GM23338 (cell line): ENCODE data around the gene SDR42E2. TPM values are rescaled to one million over a fixed set of nuclear protein-coding genes. Genes with fewer than 3 reads are reported as not detected.

ENCODE experiments used
- ATAC-seq: fragments of 200-7000 bp; cut with Tn5 transposase; 3 replicates; pipeline ENCODE4 v1.9.1; 2020
- DNase-seq: peaks from one replicate; pipeline ENCODE4 v3.0.0-alpha.2; 2015; ENCODE audit warnings: low spot score
- H2AFZ ChIP-seq: fragments of 200-600 bp; sonication (generic); 2 replicates; pipeline ENCODE4 v1.8.0; 2016; ENCODE audit warnings: antibody characterized with exemption, mild to moderate bottlenecking, moderate library complexity
- H3F3A ChIP-seq: fragments of 200-600 bp; sonication (generic); replicated peaks from 2 replicates; pipeline ENCODE4 v1.8.0; 2017; ENCODE audit warnings: antibody characterized with exemption, mixed run types, low read depth
- H3K27ac ChIP-seq: fragments of 200-600 bp; sonication (generic); 2 replicates; pipeline ENCODE4 v1.6.1; 2016; ENCODE audit warnings: low read depth
- H3K27me3 ChIP-seq: fragments of 200-600 bp; sonication (generic); 2 replicates; pipeline ENCODE4 v1.8.0; 2016; ENCODE audit warnings: mild to moderate bottlenecking, mixed run types, moderate library complexity; ENCODE audit not compliant: insufficient read depth
- H3K36me3 ChIP-seq: fragments of 200-600 bp; sonication (generic); 2 replicates; pipeline ENCODE4 v1.8.0; 2016; ENCODE audit warnings: mild to moderate bottlenecking; ENCODE audit not compliant: insufficient read depth
- H3K4me1 ChIP-seq: fragments of 200-600 bp; sonication (generic); 2 replicates; pipeline ENCODE4 v1.8.0; 2016; ENCODE audit warnings: mild to moderate bottlenecking, moderate library complexity; ENCODE audit not compliant: insufficient read depth
- H3K4me2 ChIP-seq: fragments of 200-600 bp; sonication (generic); 2 replicates; pipeline ENCODE4 v1.7.1; 2017; ENCODE audit warnings: mixed run types
- H3K4me3 ChIP-seq: fragments of 200-600 bp; sonication (generic); 2 replicates; pipeline ENCODE4 v1.6.1; 2016; ENCODE audit warnings: mixed run types
- H3K79me2 ChIP-seq: fragments of 200-600 bp; sonication (generic); replicated peaks from 2 replicates; pipeline ENCODE4 v1.8.0; 2017; ENCODE audit warnings: mild to moderate bottlenecking; ENCODE audit not compliant: insufficient read depth
- H3K9me2 ChIP-seq: fragments of 200-600 bp; sonication (generic); 2 replicates; pipeline ENCODE4 v1.8.0; 2017; ENCODE audit not compliant: insufficient read depth
- H4K20me1 ChIP-seq: fragments of 200-600 bp; sonication (generic); replicated peaks from 2 replicates; pipeline ENCODE4 v1.8.0; 2017; ENCODE audit warnings: mild to moderate bottlenecking; ENCODE audit not compliant: insufficient read depth
- H3K27ac Mint-ChIP-seq: 2 replicates; pipeline ENCODE4 v1.8.0; 2020; ENCODE audit warnings: inconsistent platforms, mild to moderate bottlenecking, moderate library complexity, mixed read lengths
- H3K27me3 Mint-ChIP-seq: 3 replicates; pipeline ENCODE4 v1.8.0; 2022; ENCODE audit warnings: low read depth, mild to moderate bottlenecking, moderate library complexity, mixed read lengths, inconsistent platforms; ENCODE audit not compliant: insufficient read depth, poor library complexity
- H3K36me3 Mint-ChIP-seq: 3 replicates; pipeline ENCODE4 v1.8.0; 2021; ENCODE audit warnings: low read depth, mild to moderate bottlenecking, inconsistent platforms, moderate library complexity, mixed read lengths
- H3K4me1 Mint-ChIP-seq: 3 replicates; pipeline ENCODE4 v1.8.0; 2020; ENCODE audit warnings: mild to moderate bottlenecking, inconsistent platforms, mixed read lengths
- H3K4me3 Mint-ChIP-seq: 3 replicates; pipeline ENCODE4 v1.8.0; 2021; ENCODE audit warnings: moderate library complexity, mild to moderate bottlenecking, inconsistent platforms, mixed read lengths
- H3K9me3 Mint-ChIP-seq: 3 replicates; pipeline ENCODE4 v1.8.0; 2020; ENCODE audit warnings: moderate library complexity, mild to moderate bottlenecking, inconsistent platforms, mixed read lengths
- CREB1 ChIP-seq: fragments of 250-450 bp; sonication (Bioruptor Pico); IDR thresholded peaks from 2 replicates; pipeline ENCODE4 v1.5.0; 2020; ENCODE audit warnings: low read depth, mild to moderate bottlenecking, moderate library complexity
- EZH2 ChIP-seq: fragments of 200-600 bp; sonication (generic); IDR thresholded peaks from one replicate; pipeline ENCODE4 v1.8.0; 2017; ENCODE audit warnings: antibody characterized with exemption, mild to moderate bottlenecking, low read depth; ENCODE audit not compliant: unreplicated experiment
- JUNB ChIP-seq: IDR thresholded peaks from one replicate; pipeline ENCODE4 v1.6.1; 2016; ENCODE audit warnings: antibody characterized with exemption; ENCODE audit not compliant: unreplicated experiment
- NANOG ChIP-seq: IDR thresholded peaks from 2 replicates; pipeline ENCODE4 v1.6.1; 2016; ENCODE audit warnings: antibody characterized with exemption, borderline replicate concordance
- POLR2AphosphoS5 ChIP-seq: IDR thresholded peaks from 2 replicates; pipeline ENCODE4 v1.6.1; 2016; ENCODE audit warnings: antibody characterized with exemption, low read depth
- STAT1 ChIP-seq: IDR thresholded peaks from one replicate; pipeline ENCODE4 v1.6.1; 2016; ENCODE audit warnings: antibody characterized with exemption; ENCODE audit not compliant: unreplicated experiment
- ZNF114 ChIP-seq: fragments of 250-450 bp; sonication (Bioruptor Pico); IDR thresholded peaks from 2 replicates; pipeline ENCODE4 v1.5.0; 2020; ENCODE audit warnings: mild to moderate bottlenecking, moderate library complexity
- ZNF331 ChIP-seq: fragments of 250-450 bp; sonication (Bioruptor Pico); IDR thresholded peaks from 2 replicates; pipeline ENCODE4 v1.5.0; 2020; ENCODE audit warnings: low read depth, mild to moderate bottlenecking, moderate library complexity
- polyA plus RNA-seq: library from polyadenylated mRNA; unstranded; fragments of >200 nt; fragmentation: Nextera tagmentation; extraction: Ambion mirVana; gene quantifications from 2 replicates; pipeline ENCODE4 v1.2.1, GENCODE V29; 2016
- total RNA-seq: library from RNA; depleted of rRNA; stranded (reverse); fragments of >200 nt; shearing (Covaris generic); gene quantifications from 2 replicates; pipeline ENCODE4 v1.2.3, GENCODE V29; 2014
- TF ChIP-seq, protein P1 (sequence below): IDR thresholded peaks from 2 replicates; pipeline ENCODE4 v1.6.1; 2016; ENCODE audit warnings: antibody characterized with exemption
- TF ChIP-seq, protein P2 (sequence below), 2 experiments: fragments of 200-600 bp in 1 of 2; sonication (generic) in 1 of 2; conservative IDR thresholded peaks; 2 replicates each; pipeline versions ENCODE4 v1.5.1 to v1.6.1; 2016 to 2017; ENCODE audit warnings: antibody characterized with exemption in 2 of 2, low read depth in 2 of 2, mild to moderate bottlenecking in 2 of 2, moderate library complexity in 1 of 2
- TF ChIP-seq, protein P3 (sequence below): fragments of 250-450 bp; sonication (Bioruptor Pico); IDR thresholded peaks from 2 replicates; pipeline ENCODE4 v1.5.0; 2020; ENCODE audit warnings: mild to moderate bottlenecking, moderate library complexity

SDR42E2 gene
- total and polyA plus RNA-seq, 2 experiments from 2014 or later = 0.15 TPM; not detected in 1

DNA sequence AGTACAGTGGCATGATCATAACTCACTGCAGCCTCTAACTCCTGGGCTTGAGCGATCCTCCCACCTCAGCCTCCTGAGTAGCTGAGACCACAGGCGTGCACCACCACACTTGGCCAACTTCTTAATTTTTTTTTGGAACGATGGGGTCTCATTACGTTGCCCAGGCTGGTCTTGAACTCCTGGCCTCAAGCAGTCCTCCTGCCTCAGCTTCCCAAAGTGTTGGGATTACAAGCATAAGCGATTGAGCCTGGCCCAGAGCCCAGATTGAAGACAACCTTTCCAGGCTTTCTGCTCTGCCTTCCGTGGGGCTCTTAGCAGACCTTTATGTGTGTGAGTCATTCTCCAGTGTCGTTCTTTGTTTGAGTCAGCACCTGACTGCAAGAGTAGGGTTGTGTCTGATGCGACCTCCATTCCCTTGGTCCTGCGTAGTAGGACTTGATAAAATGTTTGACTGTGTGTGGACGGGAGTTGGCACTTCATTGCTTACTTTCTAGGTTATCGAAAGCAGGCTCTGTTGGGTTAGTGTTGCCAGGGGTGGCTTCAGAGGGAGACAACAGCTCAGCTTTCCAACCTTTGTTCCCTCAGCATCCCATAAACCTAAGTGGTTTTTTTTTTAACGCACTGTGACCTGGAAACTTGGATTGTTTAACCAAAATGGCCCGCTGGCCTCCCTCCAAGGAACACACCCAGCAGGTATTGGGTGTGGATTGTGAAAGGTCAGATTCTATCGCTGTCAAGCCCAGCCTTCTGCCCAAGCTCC, 70.2 kb downstream of the SDR42E2 start (continued):
- TF ChIP-seq STAT1 = no peak
- TF ChIP-seq POLR2AphosphoS5 = no peak

DNA sequence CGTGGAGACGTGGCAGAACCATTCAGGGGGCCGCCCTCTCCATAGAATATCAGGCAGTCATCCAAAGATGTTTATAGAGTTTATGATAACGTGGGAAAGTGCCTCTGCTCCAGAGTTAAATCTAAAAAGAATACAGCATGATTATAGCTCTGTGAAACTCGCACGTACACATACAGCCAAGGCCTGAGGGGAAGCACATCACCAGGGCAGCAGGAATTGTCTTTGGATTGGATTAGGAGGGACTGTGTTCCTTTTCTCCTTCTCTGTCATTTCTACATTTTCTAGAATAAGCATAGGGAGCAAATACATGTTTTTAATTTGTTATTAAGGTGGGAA, 70.7 kb downstream of the SDR42E2 start:
- Mint-ChIP-seq H3K27ac (no peak overlapping the region), H3K9me3 (no peaks in the 10 kb centered on the region; the same call in 2 of the 3 replicates), H3K4me3 (no peak overlapping the region), H3K27me3 (peaks cover 4% of the 10 kb centered on the region), H3K36me3 (peaks cover 22% of the 10 kb centered on the region), H3K4me1 (no peaks in the 10 kb centered on the region; the same call in 2 of the 3 replicates)
- no peak for ATAC-seq
- DNase-seq = no peak
- Histone ChIP-seq H3K4me2 (no peak overlapping the region), H3F3A (no peaks in the 10 kb centered on the region), H3K79me2 (peaks cover 7% of the 10 kb centered on the region; the same call in 1 of the 2 replicates), H3K9me2 (no peaks in the 10 kb centered on the region), H3K4me1 (no peaks in the 10 kb centered on the region), H3K27ac (no peak overlapping the region), H3K4me3 (no peak overlapping the region), H2AFZ (no peak overlapping the region), H4K20me1 (no peaks in the 10 kb centered on the region; the same call in 1 of the 2 replicates), H3K27me3 (no peaks in the 10 kb centered on the region), H3K36me3 (peaks cover 2% of the 10 kb centered on the region; the same call in 1 of the 2 replicates)
- TF ChIP-seq, protein P1, sequence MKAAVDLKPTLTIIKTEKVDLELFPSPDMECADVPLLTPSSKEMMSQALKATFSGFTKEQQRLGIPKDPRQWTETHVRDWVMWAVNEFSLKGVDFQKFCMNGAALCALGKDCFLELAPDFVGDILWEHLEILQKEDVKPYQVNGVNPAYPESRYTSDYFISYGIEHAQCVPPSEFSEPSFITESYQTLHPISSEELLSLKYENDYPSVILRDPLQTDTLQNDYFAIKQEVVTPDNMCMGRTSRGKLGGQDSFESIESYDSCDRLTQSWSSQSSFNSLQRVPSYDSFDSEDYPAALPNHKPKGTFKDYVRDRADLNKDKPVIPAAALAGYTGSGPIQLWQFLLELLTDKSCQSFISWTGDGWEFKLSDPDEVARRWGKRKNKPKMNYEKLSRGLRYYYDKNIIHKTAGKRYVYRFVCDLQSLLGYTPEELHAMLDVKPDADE = no peak
- TF ChIP-seq ZNF331 (no peak), EZH2 (no peak), POLR2AphosphoS5 (no peak), ZNF114 (no peak), CREB1 (no peak), NANOG (no peak), JUNB (no peak)
- TF ChIP-seq, protein P2, sequence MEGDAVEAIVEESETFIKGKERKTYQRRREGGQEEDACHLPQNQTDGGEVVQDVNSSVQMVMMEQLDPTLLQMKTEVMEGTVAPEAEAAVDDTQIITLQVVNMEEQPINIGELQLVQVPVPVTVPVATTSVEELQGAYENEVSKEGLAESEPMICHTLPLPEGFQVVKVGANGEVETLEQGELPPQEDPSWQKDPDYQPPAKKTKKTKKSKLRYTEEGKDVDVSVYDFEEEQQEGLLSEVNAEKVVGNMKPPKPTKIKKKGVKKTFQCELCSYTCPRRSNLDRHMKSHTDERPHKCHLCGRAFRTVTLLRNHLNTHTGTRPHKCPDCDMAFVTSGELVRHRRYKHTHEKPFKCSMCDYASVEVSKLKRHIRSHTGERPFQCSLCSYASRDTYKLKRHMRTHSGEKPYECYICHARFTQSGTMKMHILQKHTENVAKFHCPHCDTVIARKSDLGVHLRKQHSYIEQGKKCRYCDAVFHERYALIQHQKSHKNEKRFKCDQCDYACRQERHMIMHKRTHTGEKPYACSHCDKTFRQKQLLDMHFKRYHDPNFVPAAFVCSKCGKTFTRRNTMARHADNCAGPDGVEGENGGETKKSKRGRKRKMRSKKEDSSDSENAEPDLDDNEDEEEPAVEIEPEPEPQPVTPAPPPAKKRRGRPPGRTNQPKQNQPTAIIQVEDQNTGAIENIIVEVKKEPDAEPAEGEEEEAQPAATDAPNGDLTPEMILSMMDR (conservative IDR thresholded peaks at IDR 0.05; ENCODE audit: low read depth in 2 of 2) = no peak
- TF ChIP-seq, protein P3, sequence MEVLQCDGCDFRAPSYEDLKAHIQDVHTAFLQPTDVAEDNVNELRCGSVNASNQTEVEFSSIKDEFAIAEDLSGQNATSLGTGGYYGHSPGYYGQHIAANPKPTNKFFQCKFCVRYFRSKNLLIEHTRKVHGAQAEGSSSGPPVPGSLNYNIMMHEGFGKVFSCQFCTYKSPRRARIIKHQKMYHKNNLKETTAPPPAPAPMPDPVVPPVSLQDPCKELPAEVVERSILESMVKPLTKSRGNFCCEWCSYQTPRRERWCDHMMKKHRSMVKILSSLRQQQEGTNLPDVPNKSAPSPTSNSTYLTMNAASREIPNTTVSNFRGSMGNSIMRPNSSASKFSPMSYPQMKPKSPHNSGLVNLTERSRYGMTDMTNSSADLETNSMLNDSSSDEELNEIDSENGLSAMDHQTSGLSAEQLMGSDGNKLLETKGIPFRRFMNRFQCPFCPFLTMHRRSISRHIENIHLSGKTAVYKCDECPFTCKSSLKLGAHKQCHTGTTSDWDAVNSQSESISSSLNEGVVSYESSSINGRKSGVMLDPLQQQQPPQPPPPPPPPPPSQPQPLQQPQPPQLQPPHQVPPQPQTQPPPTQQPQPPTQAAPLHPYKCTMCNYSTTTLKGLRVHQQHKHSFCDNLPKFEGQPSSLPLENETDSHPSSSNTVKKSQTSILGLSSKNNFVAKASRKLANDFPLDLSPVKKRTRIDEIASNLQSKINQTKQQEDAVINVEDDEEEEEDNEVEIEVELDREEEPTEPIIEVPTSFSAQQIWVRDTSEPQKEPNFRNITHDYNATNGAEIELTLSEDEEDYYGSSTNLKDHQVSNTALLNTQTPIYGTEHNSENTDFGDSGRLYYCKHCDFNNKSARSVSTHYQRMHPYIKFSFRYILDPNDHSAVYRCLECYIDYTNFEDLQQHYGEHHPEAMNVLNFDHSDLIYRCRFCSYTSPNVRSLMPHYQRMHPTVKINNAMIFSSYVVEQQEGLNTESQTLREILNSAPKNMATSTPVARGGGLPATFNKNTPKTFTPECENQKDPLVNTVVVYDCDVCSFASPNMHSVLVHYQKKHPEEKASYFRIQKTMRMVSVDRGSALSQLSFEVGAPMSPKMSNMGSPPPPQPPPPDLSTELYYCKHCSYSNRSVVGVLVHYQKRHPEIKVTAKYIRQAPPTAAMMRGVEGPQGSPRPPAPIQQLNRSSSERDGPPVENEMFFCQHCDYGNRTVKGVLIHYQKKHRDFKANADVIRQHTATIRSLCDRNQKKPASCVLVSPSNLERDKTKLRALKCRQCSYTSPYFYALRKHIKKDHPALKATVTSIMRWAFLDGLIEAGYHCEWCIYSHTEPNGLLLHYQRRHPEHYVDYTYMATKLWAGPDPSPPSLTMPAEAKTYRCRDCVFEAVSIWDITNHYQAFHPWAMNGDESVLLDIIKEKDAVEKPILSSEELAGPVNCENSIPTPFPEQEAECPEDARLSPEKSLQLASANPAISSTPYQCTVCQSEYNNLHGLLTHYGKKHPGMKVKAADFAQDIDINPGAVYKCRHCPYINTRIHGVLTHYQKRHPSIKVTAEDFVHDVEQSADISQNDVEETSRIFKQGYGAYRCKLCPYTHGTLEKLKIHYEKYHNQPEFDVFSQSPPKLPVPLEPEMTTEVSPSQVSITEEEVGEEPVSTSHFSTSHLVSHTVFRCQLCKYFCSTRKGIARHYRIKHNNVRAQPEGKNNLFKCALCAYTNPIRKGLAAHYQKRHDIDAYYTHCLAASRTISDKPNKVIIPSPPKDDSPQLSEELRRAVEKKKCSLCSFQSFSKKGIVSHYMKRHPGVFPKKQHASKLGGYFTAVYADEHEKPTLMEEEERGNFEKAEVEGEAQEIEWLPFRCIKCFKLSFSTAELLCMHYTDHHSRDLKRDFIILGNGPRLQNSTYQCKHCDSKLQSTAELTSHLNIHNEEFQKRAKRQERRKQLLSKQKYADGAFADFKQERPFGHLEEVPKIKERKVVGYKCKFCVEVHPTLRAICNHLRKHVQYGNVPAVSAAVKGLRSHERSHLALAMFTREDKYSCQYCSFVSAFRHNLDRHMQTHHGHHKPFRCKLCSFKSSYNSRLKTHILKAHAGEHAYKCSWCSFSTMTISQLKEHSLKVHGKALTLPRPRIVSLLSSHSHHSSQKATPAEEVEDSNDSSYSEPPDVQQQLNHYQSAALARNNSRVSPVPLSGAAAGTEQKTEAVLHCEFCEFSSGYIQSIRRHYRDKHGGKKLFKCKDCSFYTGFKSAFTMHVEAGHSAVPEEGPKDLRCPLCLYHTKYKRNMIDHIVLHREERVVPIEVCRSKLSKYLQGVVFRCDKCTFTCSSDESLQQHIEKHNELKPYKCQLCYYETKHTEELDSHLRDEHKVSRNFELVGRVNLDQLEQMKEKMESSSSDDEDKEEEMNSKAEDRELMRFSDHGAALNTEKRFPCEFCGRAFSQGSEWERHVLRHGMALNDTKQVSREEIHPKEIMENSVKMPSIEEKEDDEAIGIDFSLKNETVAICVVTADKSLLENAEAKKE = no peak
